Cerebellar cortex (tissue), 1 donor: Measurements from ENCODE around the gene WDR5.
A peak's percentile ranks its signal among the peaks of the same experiment; 100 is the strongest.

Experiments used
- DNase-seq: peaks from one replicate; pipeline ENCODE4 v3.0.0-alpha.2; 2015; ENCODE audit warnings: low spot score

The WDR5 gene

DNA sequence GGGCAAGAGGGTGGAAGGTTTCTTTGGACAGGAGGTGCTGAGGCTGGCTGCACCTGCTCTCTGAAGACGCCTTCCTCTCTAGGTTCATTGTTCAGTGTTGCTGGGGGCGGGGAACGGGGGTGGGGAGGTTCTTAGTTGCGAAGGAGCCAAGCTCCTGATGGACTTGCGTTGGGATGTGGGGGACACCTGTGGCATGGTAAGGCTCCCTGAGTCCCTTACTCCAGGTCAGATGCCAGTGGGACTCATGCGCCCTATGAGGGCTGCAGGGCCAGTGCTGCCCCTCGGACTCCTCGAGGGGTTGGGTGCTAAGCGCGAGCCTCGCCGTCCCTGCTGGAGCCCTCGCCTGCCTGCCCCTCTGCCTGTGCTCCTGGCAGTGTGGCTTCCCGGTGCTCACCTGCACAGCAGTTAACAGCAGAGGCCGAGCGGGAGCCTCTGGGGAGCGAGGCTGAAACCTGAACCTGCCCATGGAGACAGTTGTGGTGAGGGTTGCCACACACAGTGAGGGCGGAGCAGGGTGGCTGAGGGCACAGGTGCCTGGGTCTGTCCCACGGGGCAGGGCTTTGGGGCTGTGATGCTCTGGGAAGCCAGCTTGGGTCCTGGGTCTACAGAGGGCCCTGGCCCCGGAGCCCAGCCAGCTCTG, 23.0 kb downstream of the WDR5 start:
- no peak for DNase-seq

DNA sequence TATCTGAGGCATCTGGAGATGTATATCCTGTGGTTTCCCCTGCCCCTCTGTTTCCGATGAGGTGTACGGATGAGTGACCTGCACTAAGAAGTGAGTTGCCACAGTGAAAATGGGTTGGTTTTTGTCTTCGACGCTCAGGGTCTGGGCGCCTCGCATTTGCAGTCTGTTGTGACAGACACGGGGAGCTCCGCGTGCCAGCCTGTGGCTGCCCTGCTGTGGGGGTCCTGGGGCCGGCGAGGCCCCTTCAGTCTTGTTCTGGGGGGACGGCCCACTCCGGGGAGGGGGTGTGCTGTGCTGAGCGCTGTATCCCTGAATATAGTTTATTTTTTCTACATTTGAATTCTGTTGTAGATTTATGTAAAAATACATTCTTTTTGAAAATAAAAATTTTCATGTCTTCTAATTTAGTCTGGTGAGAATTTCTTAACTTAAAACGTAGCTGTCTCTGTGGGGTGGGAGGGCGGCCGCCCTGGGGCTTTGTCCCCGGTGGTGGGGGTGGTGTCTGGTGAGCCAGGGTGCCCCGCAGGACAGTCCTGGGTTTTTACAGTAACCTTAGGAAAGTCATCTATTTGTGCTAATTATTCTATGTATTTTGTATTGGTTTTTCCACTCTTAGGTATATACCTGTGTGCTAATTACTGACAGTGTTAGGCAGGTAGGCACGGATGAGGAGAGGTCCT, 23.8 kb downstream of the WDR5 start:
- no peak for DNase-seq

DNA sequence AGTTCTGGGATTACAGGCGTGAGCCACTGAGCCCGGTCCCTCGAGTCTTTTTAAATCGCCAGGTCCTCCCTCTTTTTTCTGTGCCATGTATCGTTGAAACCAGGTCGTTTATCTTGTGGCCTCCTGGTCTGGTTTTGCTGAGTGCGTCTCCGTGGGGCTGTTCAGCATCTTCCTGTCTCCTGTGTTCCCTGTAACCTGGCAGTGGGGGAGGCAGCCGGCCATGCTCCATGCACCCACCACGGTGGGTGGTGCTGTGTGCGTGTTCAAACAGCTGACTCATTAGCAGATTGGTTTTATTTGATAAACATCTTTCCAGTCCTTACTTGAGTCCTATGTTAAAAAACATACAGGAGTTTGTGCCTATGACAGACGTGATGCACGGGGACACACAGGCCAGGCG, 25.8 kb downstream of the WDR5 start:
- no peak for DNase-seq

DNA sequence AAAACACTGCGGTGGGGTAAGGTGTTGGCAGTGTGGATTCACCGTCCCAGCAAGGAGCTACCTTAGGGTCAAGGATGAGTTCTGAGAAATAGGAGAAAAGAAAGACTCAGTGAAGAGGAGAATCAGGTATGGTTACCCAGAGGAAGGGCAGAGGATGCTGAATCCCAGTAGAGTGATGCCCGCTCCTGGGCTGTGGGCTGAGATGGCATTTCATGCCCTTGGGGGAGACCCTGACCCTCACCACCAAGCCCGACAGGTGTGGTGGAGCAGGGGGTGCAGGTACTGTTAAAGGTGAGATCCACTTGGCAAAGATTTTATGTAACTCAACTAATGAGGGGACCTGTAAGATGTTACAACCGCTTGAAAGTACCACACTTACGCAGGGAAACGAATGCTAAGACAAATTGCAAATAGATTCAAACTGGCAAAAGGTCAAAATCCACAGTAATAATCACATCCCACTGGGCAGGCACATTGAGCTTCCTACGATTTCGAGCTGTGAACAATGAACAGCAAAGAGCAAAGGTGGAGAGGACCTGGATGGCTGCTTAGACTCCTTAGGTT, 26.4 kb downstream of the WDR5 start:
- DNase-seq, result no peak

DNA sequence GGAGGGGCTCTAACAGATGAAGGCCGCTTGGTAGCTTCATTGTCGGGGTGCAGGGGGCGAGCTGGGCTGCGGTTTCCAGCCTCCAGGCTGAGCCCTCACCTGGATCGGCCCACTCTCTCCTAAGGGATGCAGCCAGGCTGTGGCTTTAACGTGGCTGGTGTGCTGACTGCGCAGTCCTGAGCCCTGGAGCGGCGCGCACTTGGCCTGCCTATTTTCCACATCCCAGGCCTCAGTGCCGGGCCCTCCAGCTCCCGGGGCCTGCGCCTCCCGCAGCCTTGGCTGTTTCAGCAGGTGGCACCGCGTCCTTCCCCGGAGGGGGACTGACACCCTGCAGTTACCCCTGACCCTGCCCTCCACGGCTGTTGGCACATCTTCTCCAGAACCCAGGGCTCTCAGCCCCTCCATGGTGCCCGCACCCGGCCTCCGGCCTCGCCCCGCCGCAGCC, 27.1 kb downstream of the WDR5 start:
- DNase-seq, result peak; percentile 22

DNA sequence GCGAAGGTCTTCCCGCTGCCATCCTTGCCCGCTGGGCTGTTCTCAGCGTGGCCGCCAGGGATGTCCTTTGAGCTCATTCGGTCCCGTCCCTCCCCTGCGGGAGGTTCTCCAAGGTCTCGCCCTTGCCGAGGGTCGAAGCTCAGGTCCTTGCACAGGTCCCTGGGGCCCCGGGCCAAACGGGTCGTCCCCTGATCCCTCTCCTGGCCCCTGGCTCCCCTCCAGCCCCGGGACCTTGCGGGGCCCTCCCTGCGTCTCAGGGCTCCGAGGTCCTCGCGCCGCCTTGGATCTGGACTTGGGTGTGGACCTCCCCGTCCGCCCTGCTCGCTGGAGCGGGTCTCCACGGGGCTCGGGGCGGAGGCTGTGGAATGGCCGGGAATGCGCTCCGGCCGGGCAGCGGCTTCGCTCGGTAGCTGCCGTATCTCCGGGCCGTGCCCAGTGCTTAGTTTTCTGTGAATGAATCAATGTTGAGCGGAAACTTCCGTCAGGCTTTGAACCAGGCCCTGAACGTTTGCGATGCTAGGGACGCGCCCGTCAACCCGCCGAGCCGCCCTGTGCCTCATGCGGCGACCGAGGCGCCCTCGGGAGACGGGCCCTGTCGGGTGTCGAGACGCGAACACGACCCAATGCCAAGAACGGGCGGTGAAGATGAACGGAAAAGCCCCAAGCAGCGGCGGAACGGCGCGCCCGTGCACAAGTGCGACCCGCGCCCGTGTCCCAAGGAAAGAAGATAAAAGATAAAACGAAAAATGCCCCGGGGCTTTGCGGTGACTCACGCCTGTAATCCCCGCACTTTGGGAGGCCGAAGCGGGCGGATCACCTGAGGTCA, 27.7 kb downstream of the WDR5 start:
- peak; percentile 57 for DNase-seq

DNA sequence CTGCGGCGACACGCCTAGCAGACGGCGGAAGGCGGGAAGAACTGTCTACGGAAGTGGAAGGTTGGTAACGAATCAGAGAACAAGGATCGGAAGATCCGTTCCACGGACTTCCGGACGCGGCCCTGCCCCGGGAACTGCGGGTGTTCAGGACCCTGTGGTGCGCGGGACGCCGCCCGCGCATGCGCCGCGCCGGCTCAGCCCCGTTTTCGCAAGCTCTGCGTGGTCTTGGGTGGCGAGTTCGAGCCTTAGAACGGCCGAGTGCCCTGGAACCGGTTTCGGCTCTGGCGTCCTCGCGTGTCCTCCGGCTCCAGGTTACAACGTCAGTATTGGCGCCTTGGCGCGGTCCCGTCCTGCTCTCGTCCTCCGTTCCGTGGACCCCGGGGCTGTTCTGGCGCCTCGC, 29.0 kb downstream of the WDR5 start:
- no peak for DNase-seq

DNA sequence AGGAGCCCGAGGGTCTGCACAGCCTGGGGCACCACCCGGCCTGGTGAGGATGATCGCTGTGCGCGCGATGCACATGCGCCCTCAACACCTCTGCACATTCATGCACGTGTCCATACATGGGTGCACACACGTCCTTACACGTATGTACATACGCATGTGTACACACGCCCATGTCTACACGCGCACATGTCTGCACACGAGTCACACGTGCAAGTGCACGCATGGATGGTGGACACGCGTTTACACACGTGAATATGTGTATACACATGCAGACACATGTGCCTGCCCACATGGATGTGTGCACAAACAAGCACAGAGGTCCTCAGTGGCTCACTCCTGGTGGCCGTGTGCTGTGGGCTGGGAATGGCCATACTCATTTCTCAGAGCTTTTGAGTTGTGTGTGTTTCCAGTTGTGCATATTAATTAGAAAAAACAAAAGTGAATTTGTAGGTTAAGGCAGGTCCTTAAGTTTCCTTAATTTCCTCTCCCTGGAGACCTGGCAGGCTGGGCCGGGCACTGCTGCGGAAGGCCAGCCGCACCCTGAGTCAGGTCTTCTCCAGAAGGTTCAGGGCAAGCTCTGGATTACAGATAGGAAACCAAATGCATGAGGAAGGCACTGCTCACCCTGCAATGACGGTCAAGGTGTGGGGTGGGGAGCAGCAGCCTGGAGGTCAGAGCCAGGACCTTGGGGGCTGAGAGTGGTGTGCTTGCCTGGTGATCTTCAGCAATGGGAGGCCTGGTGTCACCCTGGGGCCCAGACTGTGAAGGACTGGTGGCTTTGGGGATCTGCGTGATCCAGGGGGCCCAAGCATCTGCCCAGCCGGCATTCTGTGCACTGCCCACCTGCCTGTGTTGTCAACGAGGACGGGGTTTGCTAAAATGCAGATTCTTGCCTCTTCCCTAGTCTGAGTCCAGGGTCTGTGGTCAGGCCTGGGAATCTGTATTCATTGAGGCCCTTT, 29.8 kb downstream of the WDR5 start:
- DNase-seq, result no peak

DNA sequence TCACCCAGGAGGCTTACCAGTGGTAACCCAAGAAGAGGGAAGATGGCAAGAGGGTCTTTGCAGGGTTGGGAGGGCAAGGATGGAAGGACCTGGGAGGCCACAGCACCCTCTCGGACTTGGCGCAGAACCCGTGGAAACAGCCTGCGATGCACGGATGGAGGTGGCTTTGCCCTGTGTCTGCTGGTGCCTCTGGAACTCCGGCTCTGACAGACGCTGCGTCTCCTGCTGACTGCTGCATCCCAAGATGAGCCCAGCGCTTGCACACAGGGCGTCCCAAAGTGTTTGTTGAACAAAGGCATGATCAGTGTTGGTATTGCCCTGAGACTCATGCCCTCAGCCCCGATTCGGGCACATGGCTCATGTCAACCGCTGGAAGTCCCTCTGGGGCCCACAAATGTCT, 30.5 kb downstream of the WDR5 start:
- DNase-seq, result no peak

DNA sequence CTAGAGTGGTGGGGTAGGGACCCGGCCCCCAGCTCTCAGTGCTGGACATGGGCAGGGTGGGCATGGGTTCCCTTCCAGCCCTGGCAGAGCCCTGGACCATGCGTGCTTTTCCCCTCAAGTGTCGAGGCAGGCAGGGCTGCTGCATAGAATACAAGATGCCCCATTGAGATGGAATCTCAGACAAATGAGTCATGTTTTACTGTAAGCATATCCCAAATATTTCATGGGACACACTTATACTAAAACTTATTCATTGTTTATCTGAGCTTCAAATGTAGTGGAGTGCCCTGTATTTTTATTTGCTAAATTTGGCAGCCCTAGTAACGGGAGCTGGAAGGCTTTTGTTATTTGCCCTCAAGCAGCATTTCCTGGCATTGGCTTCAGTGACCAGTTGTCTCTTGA, 31.6 kb downstream of the WDR5 start:
- no peak for DNase-seq

DNA sequence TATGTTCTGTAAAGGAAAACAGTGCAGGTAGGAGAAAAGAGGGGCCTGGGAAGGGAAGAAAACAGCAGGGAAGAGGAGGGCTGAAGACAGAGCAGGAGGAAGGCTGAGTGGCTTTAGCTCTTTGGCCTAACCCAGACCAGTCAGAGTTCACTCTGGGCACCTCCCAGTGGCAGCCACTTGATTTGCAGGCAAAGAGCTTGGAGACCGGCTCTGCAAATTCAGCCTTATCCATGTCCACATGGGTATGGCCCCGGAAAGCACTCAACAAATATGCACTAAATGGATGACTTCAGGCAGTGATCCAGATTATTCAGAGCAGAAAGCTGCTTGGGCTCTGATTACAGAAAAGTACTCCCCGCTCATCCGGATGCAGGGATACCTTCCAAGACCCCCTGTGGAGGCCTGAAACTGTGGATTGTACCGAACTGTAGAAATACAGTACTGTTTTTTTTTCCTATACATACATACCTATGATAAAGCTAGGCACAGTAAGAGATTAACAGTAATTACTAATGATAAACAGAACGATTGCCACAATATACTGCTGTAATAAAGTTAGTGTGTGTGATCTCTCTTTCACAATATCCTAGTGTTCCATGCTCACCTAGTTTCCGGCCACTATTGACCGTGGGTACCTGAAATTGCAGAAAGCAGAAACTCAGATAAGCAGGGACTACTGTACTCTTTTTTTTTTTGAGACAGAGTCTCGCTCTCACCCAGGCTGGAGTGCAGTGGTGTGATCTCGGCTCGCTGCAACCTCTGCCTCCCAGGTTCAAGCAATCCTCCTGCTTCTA, 33.1 kb downstream of the WDR5 start:
- no peak for DNase-seq

DNA sequence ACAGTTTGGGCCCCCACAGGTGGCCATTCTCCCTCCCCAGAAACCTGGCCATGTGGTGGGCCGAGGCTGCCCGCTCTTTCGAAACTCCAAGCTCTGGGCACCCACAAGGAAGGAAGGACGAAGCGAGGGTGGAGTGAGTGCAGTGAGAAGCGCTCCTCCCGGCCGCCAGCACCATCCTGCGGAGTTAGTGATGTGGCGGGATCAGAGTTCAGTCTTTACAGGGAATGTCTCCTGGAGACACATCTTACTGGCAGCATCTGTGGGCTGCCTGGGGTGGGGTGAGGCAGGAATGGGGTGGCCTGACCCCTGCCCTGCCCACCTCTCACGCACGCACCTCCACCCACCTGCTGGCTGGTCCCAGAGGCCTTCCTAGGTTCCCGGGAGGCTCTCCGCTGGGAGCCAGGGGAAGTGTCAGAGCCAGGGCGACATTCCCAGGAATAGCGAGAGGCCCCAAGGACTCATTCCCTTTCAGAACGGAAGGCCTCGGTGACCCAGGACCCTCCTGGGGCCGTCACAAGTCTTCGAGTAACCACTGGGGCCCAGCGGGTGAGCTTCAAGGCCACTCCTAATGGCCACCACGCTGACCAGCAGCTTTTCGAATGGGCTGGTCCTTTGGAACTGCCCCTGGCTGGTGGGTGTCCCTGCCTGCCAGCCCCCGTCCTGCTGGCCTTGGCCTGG, 34.0 kb downstream of the WDR5 start:
- DNase-seq, result no peak

DNA sequence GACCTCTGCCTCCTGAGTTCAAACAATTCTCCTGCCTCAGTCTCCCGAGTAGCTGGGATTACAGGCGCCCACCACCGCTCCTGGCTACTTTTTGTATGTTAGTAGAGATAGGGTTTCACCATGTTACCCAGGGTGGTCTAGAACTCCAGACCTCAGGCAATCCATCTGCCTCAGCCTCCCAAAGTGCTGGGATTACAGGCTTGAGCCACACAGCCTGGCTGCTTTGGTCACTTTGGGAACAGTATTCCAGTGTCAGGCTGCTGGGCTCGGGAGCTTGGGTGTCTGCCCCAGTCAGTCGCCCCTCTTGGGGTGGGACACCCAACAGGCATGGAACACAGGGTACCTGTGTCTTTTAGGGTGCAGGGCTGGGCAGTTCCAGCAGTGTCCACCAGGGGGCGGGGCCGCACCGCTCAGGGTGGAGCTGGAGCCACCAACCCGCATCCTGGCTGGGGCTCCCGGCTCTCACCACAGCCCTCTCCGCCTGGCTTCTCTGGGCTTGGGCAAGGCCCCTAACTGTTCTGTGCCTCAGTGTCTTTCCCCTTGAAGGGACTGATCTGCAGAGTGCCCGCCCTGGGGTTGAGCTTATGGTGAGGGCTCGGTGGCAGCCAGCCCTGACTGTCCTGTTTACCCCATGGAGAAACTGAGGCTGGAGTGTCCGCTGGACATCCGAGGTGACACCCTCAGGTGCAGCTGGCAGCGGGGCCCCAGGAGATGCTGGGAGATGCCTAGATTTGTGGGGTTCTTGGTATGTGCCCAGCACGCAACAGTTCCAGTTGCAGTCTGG, 34.8 kb downstream of the WDR5 start:
- DNase-seq, result no peak

DNA sequence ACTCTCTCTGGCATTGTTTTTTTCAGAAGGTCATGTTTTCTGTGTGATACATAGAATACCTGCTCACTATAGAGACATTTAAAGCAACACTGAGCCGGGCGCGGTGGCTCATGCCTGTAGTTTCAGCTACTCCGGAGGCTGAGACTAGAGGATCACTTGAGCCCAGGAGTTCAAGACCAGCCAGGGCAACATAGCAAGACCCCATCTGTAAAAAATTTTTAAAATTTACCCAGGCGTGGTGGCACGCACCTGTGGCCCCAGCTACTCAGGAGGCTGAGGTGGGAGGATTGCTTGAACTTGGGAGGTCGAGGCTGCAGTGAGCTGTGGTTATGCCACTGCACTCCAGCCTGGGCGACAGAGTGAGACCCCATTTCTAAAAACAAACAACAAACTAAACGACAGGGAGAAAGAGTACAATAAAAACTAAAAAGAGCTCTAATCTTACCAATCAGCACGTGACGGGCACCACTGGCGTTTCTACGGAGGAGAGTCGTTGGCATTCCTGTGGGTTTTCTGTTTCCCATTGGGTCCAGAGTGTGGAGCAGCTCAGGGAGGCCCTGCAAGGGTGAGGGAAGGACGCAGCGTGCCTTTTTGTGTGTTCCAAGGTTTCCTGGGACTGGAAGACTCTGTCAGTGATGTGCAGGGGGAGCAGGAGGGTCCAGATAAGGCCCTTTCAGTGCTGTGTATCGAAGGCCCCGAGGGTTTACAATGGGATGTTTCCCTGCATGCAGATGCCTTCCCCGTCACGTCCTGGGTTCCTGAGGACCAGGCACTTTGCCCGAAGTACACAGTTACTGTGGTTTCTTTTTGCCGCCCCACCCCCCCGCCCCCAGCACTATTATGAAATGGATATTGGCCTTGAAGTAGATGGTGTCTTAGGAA, 35.7 kb downstream of the WDR5 start:
- DNase-seq, result no peak

DNA sequence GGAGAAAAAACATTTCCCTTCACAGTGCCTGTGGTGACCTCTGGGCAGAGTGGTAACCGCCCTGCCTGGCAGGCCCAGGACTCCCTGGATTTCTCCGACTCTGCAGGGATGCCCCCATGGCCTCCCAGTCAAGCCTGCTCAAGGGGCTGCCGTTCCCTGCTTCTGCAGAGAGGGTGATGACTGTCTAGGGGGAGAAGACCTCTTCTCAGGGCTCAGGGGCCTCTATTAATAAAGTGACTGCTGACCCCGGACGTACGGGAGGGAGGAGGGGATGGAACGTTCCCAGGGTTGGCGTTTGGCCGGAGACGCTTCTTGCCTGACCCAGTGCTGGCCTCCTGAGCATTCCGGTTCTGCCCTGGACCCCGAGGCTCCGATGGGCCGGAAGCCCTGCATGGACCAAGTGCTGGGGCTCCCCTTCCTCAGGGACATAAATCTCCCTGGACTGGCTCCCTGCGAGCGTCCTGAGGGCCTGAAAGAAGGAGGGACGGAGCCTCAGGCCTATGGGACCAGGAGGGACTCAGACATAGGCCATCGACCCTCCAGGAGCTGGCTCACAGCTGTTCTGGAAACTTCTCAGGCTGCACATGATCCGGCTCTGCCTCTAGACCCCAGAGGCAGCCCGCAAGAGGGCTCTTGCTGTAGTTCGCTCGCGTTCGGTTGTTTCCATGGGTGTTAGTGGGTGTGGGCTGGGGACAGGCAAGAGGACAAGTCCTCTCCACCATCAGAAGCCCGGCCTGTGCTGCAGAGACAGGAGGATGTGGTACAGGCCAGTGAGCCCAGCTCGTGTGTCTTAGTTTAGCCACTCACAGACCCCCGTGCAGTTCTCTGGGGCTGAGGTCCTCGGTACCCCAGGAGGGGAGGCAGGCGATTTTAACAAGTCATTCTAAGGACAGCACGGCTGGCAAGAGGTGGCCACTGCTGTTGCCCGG, 36.6 kb downstream of the WDR5 start:
- DNase-seq, result no peak

DNA sequence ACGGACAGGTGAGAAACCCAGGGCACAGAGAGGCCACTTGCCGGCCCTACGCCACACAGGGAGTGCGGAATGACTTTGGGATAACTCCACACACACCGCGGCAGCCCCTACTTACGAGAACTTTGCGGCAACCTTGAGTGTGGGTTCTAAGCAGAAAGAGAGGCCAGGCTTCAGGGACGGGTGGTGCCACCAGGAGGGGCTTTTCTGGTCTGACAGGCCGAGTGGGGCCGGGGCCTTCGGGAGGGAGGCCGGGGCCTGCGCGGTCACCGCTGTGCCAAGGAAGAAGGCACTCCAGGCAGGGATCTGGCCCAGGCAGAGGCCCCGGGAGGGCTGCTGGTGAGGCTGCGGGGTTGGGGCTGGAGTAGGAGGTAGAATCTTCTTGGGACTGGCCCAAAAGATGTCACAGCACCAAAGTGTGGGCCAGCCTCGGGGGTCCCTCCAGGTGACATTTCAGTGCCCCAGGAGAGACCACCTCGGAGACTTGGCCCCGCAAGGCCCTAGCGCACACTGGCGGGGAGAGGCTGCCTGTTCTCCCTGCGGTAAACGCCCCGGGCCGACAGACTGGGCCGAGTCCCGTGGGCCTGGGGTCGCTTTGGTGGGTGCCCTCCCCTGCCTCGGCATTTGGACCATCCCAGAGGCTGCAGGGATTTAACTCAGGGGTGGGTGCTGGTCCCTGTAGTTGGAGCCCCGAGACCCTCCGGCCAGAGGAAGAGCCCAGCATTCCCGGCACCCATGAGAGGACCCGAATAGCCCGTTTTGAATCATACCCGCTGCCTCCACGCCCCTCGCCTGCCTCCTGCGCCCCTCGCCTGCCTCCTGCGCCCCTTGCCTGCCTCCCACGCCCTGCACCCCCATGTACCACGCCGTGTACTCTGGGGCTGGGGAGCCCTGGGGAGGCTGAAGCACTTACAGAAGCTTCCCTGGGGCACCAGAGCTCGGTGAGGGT, 37.5 kb downstream of the WDR5 start:
- no peak for DNase-seq
